Osteocyte (in vitro differentiated cells): ENCODE results near the gene TXLNB. TPM values are rescaled to one million over a fixed set of nuclear protein-coding genes. Genes with fewer than 3 reads are reported as not detected.

ENCODE experiments used
- DNase-seq: peaks from one replicate; pipeline ENCODE4 v3.0.0; 2021; ENCODE audit warnings: mixed read lengths; ENCODE audit not compliant: unreplicated experiment; ENCODE audit errors: extremely low spot score
- H3K27ac Mint-ChIP-seq: one replicate; pipeline ENCODE4 v1.8.0; 2021; ENCODE audit warnings: mild to moderate bottlenecking, mixed read lengths; ENCODE audit not compliant: unreplicated experiment
- H3K27me3 Mint-ChIP-seq: one replicate; pipeline ENCODE4 v1.8.0; 2021; ENCODE audit warnings: mixed read lengths; ENCODE audit not compliant: unreplicated experiment
- H3K36me3 Mint-ChIP-seq: one replicate; pipeline ENCODE4 v1.8.0; 2021; ENCODE audit warnings: mixed read lengths; ENCODE audit not compliant: unreplicated experiment
- H3K4me1 Mint-ChIP-seq: one replicate; pipeline ENCODE4 v1.8.0; 2021; ENCODE audit warnings: mixed read lengths; ENCODE audit not compliant: unreplicated experiment
- H3K4me3 Mint-ChIP-seq: one replicate; pipeline ENCODE4 v1.8.0; 2021; ENCODE audit warnings: mild to moderate bottlenecking, moderate library complexity, mixed read lengths; ENCODE audit not compliant: unreplicated experiment
- H3K9me3 Mint-ChIP-seq: one replicate; pipeline ENCODE4 v1.8.0; 2021; ENCODE audit warnings: mixed read lengths; ENCODE audit not compliant: unreplicated experiment
- total RNA-seq: library from RNA; stranded (reverse); gene quantifications from 2 replicates; pipeline ENCODE4 v1.2.1, GENCODE V29; 2021
- TF ChIP-seq, protein P1 (sequence below): fragments of 200-600 bp; sonication (generic); IDR thresholded peaks from 2 replicates; pipeline ENCODE4 v1.5.0; 2021; ENCODE audit warnings: antibody characterized with exemption, mild to moderate bottlenecking, moderate library complexity

TXLNB gene
- total RNA-seq, 1 donor from 2014 or later = not detected

DNA sequence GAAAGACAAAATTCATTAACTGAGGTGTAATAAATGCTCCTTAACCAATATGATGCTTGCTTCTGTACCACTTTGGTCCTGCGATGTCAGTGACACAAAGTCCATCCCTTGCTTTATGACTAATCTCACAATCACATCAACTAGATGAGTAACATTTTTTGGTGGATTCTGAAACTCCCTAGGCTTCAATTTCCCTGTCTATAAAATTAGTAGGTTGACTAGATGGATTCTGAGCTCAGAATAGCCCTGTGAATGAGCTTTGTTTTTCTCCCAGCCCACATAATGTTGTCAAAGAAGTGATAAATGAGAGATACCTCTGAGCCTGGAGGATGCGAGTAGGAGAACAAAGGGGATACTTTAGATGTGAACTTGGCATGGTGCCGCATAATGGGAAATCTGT, 9.1 kb downstream of the TXLNB start:
- TF ChIP-seq, protein P1, sequence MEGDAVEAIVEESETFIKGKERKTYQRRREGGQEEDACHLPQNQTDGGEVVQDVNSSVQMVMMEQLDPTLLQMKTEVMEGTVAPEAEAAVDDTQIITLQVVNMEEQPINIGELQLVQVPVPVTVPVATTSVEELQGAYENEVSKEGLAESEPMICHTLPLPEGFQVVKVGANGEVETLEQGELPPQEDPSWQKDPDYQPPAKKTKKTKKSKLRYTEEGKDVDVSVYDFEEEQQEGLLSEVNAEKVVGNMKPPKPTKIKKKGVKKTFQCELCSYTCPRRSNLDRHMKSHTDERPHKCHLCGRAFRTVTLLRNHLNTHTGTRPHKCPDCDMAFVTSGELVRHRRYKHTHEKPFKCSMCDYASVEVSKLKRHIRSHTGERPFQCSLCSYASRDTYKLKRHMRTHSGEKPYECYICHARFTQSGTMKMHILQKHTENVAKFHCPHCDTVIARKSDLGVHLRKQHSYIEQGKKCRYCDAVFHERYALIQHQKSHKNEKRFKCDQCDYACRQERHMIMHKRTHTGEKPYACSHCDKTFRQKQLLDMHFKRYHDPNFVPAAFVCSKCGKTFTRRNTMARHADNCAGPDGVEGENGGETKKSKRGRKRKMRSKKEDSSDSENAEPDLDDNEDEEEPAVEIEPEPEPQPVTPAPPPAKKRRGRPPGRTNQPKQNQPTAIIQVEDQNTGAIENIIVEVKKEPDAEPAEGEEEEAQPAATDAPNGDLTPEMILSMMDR = no peak
- Mint-ChIP-seq H3K27ac (no peak overlapping the region), H3K4me1 (no peaks in the 10 kb centered on the region), H3K27me3 (no peaks in the 10 kb centered on the region), H3K4me3 (no peak overlapping the region), H3K36me3 (no peaks in the 10 kb centered on the region), H3K9me3 (no peaks in the 10 kb centered on the region)
- DNase-seq = no peak

DNA sequence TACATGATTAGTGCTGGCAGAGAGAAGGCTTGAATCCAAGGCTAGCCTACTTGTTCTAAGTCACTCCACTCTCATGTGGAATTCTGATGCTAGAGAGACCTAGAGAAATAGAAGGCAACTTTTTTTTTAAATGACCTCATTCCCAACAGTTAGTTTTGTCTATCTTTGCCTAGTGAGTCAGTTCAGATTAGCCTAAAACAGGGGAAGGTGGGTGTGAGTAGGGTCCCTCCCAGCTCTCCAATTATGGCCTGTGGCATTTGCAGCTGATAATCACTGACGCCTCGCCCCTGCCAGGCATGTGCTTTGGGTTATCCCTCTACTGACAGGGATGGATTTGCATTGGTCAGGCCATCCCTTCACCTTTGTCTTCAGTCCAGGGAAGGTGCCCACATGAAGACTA, 13.6 kb downstream of the TXLNB start:
- no peak overlapping the region for H3K4me3 Mint-ChIP-seq
- no peaks in the 10 kb centered on the region for H3K36me3 Mint-ChIP-seq
- DNase-seq = no peak
- no peaks in the 10 kb centered on the region for H3K27me3 Mint-ChIP-seq
- no peaks in the 10 kb centered on the region for H3K4me1 Mint-ChIP-seq
- no peak overlapping the region for H3K27ac Mint-ChIP-seq
- no peaks in the 10 kb centered on the region for H3K9me3 Mint-ChIP-seq
- TF ChIP-seq, protein P1 = no peak

DNA sequence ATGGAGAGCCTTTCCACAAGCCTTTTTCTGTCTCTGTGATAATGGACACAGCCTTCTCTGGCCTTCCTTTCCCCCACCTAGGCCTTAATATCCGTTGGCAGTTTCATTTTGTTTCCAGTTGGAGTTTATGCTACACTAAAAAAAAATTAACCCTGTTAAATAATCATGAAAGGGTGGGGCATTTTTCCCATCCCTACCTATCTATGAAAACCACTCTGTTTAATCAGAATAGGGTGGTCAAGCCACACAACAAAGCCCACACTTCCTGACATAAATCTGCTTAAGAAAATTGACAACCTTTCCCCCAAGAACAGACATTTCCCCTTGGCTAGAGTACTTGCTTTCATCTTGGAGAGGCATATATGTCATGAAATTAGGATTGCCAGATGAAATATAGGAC, 14.2 kb downstream of the TXLNB start:
- TF ChIP-seq, protein P1 = no peak
- no peaks in the 10 kb centered on the region for H3K27me3 Mint-ChIP-seq
- H3K4me3 Mint-ChIP-seq = no peak overlapping the region
- H3K9me3 Mint-ChIP-seq = no peaks in the 10 kb centered on the region
- no peaks in the 10 kb centered on the region for H3K36me3 Mint-ChIP-seq
- DNase-seq = no peak
- no peak overlapping the region for H3K27ac Mint-ChIP-seq
- H3K4me1 Mint-ChIP-seq = no peaks in the 10 kb centered on the region

DNA sequence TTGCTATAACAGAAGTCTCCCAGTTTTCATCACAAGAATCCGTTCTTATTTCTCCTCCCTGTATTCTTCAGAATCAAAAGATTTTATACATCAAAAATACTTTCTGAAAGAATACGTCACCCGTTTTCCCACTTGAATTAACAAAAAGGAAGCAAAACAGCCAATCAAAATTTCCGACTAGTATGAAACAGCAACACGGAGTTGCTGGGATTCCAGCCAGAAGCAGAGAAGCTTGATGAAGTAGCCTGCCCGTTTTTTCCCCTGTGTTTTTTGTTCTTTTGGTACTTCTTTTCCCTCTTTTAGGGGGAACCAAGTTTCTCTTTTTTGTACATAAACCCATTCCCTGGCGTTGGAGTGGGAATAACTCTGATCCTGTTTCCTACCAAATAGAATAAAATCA, 14.6 kb downstream of the TXLNB start:
- Mint-ChIP-seq H3K27ac (no peak overlapping the region), H3K27me3 (no peaks in the 10 kb centered on the region), H3K4me3 (no peak overlapping the region), H3K4me1 (no peaks in the 10 kb centered on the region), H3K36me3 (no peaks in the 10 kb centered on the region), H3K9me3 (no peaks in the 10 kb centered on the region)
- no peak for DNase-seq
- TF ChIP-seq, protein P1 = no peak

DNA sequence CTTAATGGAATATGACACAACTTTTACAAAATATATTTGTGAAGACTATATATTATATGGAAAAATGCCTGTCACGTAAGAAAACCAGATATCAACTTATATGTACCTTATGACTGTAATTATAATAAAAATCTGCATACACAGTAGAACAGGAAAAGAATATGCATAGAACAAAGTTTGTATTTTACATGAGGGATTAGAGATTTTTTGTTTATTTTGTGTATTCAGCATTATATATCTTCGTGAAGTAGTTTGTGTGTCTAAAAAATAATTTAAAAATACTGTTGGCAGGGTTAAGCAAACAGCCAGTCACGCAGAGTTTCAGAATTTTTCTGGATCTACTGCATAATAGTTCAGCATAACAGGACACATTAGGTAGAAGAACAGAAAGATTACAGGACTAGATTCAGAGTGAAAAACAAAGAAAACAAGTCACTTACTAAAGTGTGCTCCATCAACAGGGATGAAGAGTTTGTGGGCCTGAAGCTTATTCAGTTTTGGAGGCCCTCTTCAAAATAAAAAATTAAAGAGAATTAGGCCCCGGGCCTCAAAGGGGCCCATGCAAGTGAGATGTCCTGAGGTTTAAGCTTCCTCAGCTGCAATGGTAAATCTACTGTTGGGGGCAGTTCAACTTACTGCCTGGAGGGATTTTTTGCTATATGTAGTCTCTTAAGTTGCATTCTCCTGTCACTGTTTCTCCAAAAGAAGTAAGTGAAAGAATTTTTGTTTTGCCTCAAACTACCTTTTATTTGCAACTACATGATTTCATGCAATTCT, 16.3 kb downstream of the TXLNB start:
- DNase-seq = no peak
- H3K4me3 Mint-ChIP-seq = no peak overlapping the region
- TF ChIP-seq, protein P1 = no peak
- H3K36me3 Mint-ChIP-seq = no peaks in the 10 kb centered on the region
- no peaks in the 10 kb centered on the region for H3K27me3 Mint-ChIP-seq
- no peaks in the 10 kb centered on the region for H3K4me1 Mint-ChIP-seq
- H3K27ac Mint-ChIP-seq = no peak overlapping the region
- no peaks in the 10 kb centered on the region for H3K9me3 Mint-ChIP-seq
